H1 (cell line): ENCODE data around the gene LPP. TPM values are rescaled to one million over a fixed set of nuclear protein-coding genes. Genes with fewer than 3 reads are reported as not detected.

ENCODE experiments used
- CTCF ChIA-PET: fragments of 300-600 bp; sonication (Branson Sonifier 250); formaldehyde crosslinking; loops from one replicate; lab custom pipeline; 2021; ENCODE audit not compliant: partially characterized antibody; lab: Charles Lee
- POLR2A ChIA-PET: fragments of 300-600 bp; sonication (Branson Sonifier 250); formaldehyde crosslinking; loops from one replicate; lab custom pipeline; 2021; ENCODE audit warnings: inconsistent platforms; ENCODE audit not compliant: partially characterized antibody; lab: Charles Lee
- DNase-seq, 2 experiments: peaks; one replicate each; pipeline versions ENCODE4 v3.0.0 to v3.0.0-alpha.2; 2010 to 2022; ENCODE audit warnings: low spot score in 2 of 2, low read depth in 1 of 2, mixed read lengths in 1 of 2
- FAIRE-seq: peaks from 2 replicates; lab custom pipeline; 2011; peaks lifted over from hg19 to GRCh38; lab: Jason Lieb, UNC
- H2AFZ ChIP-seq: 2 replicates; pipeline ENCODE4 v1.8.1; 2012; ENCODE audit warnings: low read length, inconsistent platforms
- H2AK5ac ChIP-seq: 2 replicates; pipeline ENCODE4 v1.6.1; 2013; ENCODE audit warnings: low read depth, low read length
- H2BK120ac ChIP-seq: replicated peaks from 2 replicates; pipeline ENCODE3; 2013; ENCODE audit warnings: low read depth, low read length, inconsistent platforms
- H2BK12ac ChIP-seq: 2 replicates; pipeline ENCODE4 v1.6.1; 2013; ENCODE audit warnings: low read depth, low read length
- H2BK15ac ChIP-seq: 2 replicates; pipeline ENCODE4 v1.6.1; 2013; ENCODE audit warnings: low read length
- H2BK20ac ChIP-seq: 2 replicates; pipeline ENCODE4 v1.6.1; 2013; ENCODE audit warnings: low read length
- H2BK5ac ChIP-seq: 2 replicates; pipeline ENCODE4 v1.6.1; 2013; ENCODE audit warnings: low read depth, low read length
- H3K14ac ChIP-seq: 2 replicates; pipeline ENCODE4 v1.6.1; 2013; ENCODE audit warnings: inconsistent platforms; ENCODE audit not compliant: insufficient read length
- H3K18ac ChIP-seq: 2 replicates; pipeline ENCODE4 v1.6.1; 2013; ENCODE audit warnings: low read length; ENCODE audit errors: extremely low read depth
- H3K23ac ChIP-seq: 2 replicates; pipeline ENCODE4 v1.6.1; 2013; ENCODE audit warnings: inconsistent platforms; ENCODE audit not compliant: insufficient read length
- H3K23me2 ChIP-seq: 2 replicates; pipeline ENCODE4 v1.6.1; 2013; ENCODE audit warnings: low read depth, low read length
- H3K27ac ChIP-seq: 2 replicates; pipeline ENCODE4 v1.6.1; 2011; ENCODE audit warnings: low read depth, low read length, inconsistent platforms
- H3K27me3 ChIP-seq, 4 experiments: replicated peaks in 1 of 4; 1 replicate in 1 of 4; 2 replicates in 3 of 4; pipeline versions ENCODE4 v1.6.1 to v1.8.1; 2011 to 2013; ENCODE audit warnings: low read length in 3 of 4, mild to moderate bottlenecking in 3 of 4, inconsistent platforms in 2 of 4, mixed read lengths in 2 of 4, moderate library complexity in 1 of 4; ENCODE audit not compliant: control insufficient read depth in 3 of 4, insufficient read depth in 3 of 4; ENCODE audit errors: extremely low read depth in 1 of 4
- H3K36me3 ChIP-seq, 4 experiments: 2 replicates each; pipeline versions ENCODE4 v1.6.1 to v1.8.1; 2011 to 2013; ENCODE audit warnings: mild to moderate bottlenecking in 4 of 4, low read length in 3 of 4, moderate library complexity in 2 of 4, control low read depth in 1 of 4, inconsistent platforms in 1 of 4; ENCODE audit not compliant: insufficient read depth in 4 of 4, control insufficient read depth in 2 of 4
- H3K4ac ChIP-seq: replicated peaks from 2 replicates; pipeline ENCODE3; 2013; ENCODE audit warnings: low read length, low read depth, mixed read lengths, inconsistent platforms; ENCODE audit not compliant: insufficient read length
- H3K4me1 ChIP-seq, 4 experiments: replicated peaks in 1 of 4; 1 replicate in 1 of 4; 2 replicates in 3 of 4; pipeline versions ENCODE4 v1.6.1 to v1.8.1; 2011 to 2013; ENCODE audit warnings: low read length in 3 of 4, inconsistent platforms in 2 of 4, mixed read lengths in 1 of 4; ENCODE audit not compliant: insufficient read depth in 4 of 4, control insufficient read depth in 3 of 4
- H3K4me2 ChIP-seq, 2 experiments: 2 replicates each; pipeline versions ENCODE4 v1.6.1 to v1.8.1; 2011 to 2013; ENCODE audit warnings: low read depth in 2 of 2, low read length in 2 of 2, control low read depth in 1 of 2, inconsistent platforms in 1 of 2, mild to moderate bottlenecking in 1 of 2; ENCODE audit not compliant: insufficient read depth in 1 of 2
- H3K4me3 ChIP-seq, 4 experiments: fragments of 200-600, 300-600 bp in 1 of 4; sonication (generic), shearing (Covaris generic), sonication (Bioruptor Twin) in 1 of 4; 2 replicates each; pipeline versions ENCODE4 v1.5.1 to v1.8.1; 2011 to 2016; ENCODE audit warnings: low read length in 4 of 4, low read depth in 3 of 4, control low read depth in 2 of 4, inconsistent platforms in 2 of 4, mild to moderate bottlenecking in 2 of 4, mixed read lengths in 1 of 4, moderate library complexity in 1 of 4; ENCODE audit not compliant: insufficient read depth in 2 of 4; ENCODE audit errors: extremely low read depth in 1 of 4
- H3K56ac ChIP-seq: replicated peaks from 2 replicates; pipeline ENCODE3; 2013; ENCODE audit warnings: low read depth, mild to moderate bottlenecking, mixed read lengths, low read length, inconsistent platforms; ENCODE audit not compliant: insufficient read length
- H3K79me1 ChIP-seq: 2 replicates; pipeline ENCODE4 v1.6.1; 2013; ENCODE audit warnings: low read depth, low read length, control low read depth
- H3K79me2 ChIP-seq, 2 experiments: 2 replicates each; pipeline versions ENCODE4 v1.6.1 to v1.8.1; 2012 to 2013; ENCODE audit warnings: low read length in 2 of 2, mild to moderate bottlenecking in 2 of 2, inconsistent platforms in 1 of 2; ENCODE audit not compliant: insufficient read depth in 2 of 2, control insufficient read depth in 1 of 2
- H3K9ac ChIP-seq, 4 experiments: replicated peaks in 1 of 4; 1 replicate in 1 of 4; 2 replicates in 3 of 4; pipeline versions ENCODE4 v1.6.1 to v1.8.1; 2011 to 2013; ENCODE audit warnings: low read depth in 3 of 4, low read length in 3 of 4, control low read depth in 2 of 4, mild to moderate bottlenecking in 2 of 4, moderate library complexity in 2 of 4, inconsistent platforms in 1 of 4; ENCODE audit errors: extremely low read depth in 1 of 4
- H3K9me3 ChIP-seq, 2 experiments: 2 replicates each; pipeline versions ENCODE4 v1.6.1 to v1.8.1; 2012 to 2013; ENCODE audit warnings: mild to moderate bottlenecking in 2 of 2, moderate library complexity in 2 of 2, control low read depth in 1 of 2, inconsistent platforms in 1 of 2, low read depth in 1 of 2, low read length in 1 of 2, mixed read lengths in 1 of 2; ENCODE audit not compliant: insufficient read depth in 2 of 2
- H4K20me1 ChIP-seq, 2 experiments: replicated peaks in 1 of 2; 2 replicates each; pipeline versions ENCODE3 to v1.8.1; 2011 to 2013; ENCODE audit warnings: inconsistent platforms in 2 of 2, low read length in 2 of 2, mild to moderate bottlenecking in 1 of 2; ENCODE audit not compliant: insufficient read depth in 2 of 2, control insufficient read depth in 1 of 2
- H4K5ac ChIP-seq: 2 replicates; pipeline ENCODE4 v1.6.1; 2013; ENCODE audit warnings: low read length, low read depth, mixed read lengths, inconsistent platforms; ENCODE audit not compliant: insufficient read length
- H4K8ac ChIP-seq: 2 replicates; pipeline ENCODE4 v1.8.0; 2013; ENCODE audit warnings: mild to moderate bottlenecking, moderate library complexity, low read length, inconsistent platforms; ENCODE audit not compliant: insufficient read depth; ENCODE audit errors: extremely low read depth
- H4K91ac ChIP-seq: replicated peaks from 2 replicates; pipeline ENCODE3; 2013; ENCODE audit warnings: low read length, mixed read lengths, inconsistent platforms; ENCODE audit not compliant: insufficient read length
- BRCA1 ChIP-seq: IDR thresholded peaks from 2 replicates; pipeline ENCODE4 v1.6.1; 2012; ENCODE audit warnings: low read depth, low read length, improper control_type of control experiment
- CBX5 ChIP-seq: fragments of 300-800, 300-1000 bp; sonication (generic); IDR thresholded peaks from 2 replicates; pipeline ENCODE4 v1.7.1; 2016; ENCODE audit warnings: antibody characterized with exemption, low read length, low read depth
- CEBPB ChIP-seq: IDR thresholded peaks from 2 replicates; pipeline ENCODE4 v1.6.1; 2012; ENCODE audit warnings: low read depth, low read length
- JUN ChIP-seq: IDR thresholded peaks from 2 replicates; pipeline ENCODE4 v1.6.1; 2011; ENCODE audit warnings: low read depth, mild to moderate bottlenecking, improper control_type of control experiment, low read length
- KDM4A ChIP-seq: IDR thresholded peaks from one replicate; pipeline ENCODE4 v1.7.1; 2012; ENCODE audit warnings: low read depth, mild to moderate bottlenecking, moderate library complexity, low read length, inconsistent platforms; ENCODE audit not compliant: severe bottlenecking
- NANOG ChIP-seq: IDR thresholded peaks from 2 replicates; pipeline ENCODE4 v1.6.1; 2011; ENCODE audit warnings: low read length, low read depth, mild to moderate bottlenecking, inconsistent platforms; ENCODE audit not compliant: insufficient read depth, poor library complexity, severe bottlenecking
- RAD21 ChIP-seq, 2 experiments: IDR thresholded peaks in 1 of 2; conservative IDR thresholded peaks in 1 of 2; 2 replicates each; pipeline ENCODE4 v1.6.1; 2011; ENCODE audit warnings: low read depth in 2 of 2, low read length in 2 of 2, improper control_type of control experiment in 1 of 2, inconsistent platforms in 1 of 2, mild to moderate bottlenecking in 1 of 2, moderate library complexity in 1 of 2
- RBBP5 ChIP-seq: IDR thresholded peaks from 2 replicates; pipeline ENCODE4 v1.7.1; 2012; ENCODE audit warnings: low read depth, mild to moderate bottlenecking, inconsistent platforms, low read length, moderate library complexity, borderline replicate concordance
- RNF2 ChIP-seq: fragments of 200-900, 300-1000 bp; sonication (generic); IDR thresholded peaks from 2 replicates; pipeline ENCODE4 v1.7.1; 2016; ENCODE audit warnings: borderline replicate concordance, low read depth, mild to moderate bottlenecking, antibody characterized with exemption, low read length; ENCODE audit not compliant: poor library complexity, severe bottlenecking; ENCODE audit errors: missing control alignments
- RXRA ChIP-seq: IDR thresholded peaks from 2 replicates; pipeline ENCODE4 v1.6.1; 2011; ENCODE audit warnings: low read depth, mild to moderate bottlenecking, low read length, moderate library complexity; ENCODE audit not compliant: insufficient read depth
- SIX5 ChIP-seq: IDR thresholded peaks from 2 replicates; pipeline ENCODE4 v1.6.1; 2011; ENCODE audit warnings: mild to moderate bottlenecking, low read depth, low read length
- TCF12 ChIP-seq: IDR thresholded peaks from 2 replicates; pipeline ENCODE4 v1.6.1; 2011; ENCODE audit warnings: low read depth, mild to moderate bottlenecking, low read length
- USF2 ChIP-seq: IDR thresholded peaks from 2 replicates; pipeline ENCODE4 v1.6.1; 2011; ENCODE audit warnings: low read length, improper control_type of control experiment
- WGBS, 2 experiments: shearing (Covaris generic) in 1 of 2; methylation state at CpG; one replicate each; pipeline versions ENCODE4 v1.1.6 to v1.1.7; 2013 to 2015; ENCODE audit warnings: low lambda C conversion rate in 2 of 2, mixed read lengths in 2 of 2, inconsistent platforms in 1 of 2, low coverage in 1 of 2, missing lambda C conversion rate in 1 of 2; ENCODE audit not compliant: insufficient replicate concordance in 2 of 2, insufficient coverage in 1 of 2, insufficient read length in 1 of 2; ENCODE audit errors: extremely low coverage in 1 of 2, missing lambda C conversion rate in 1 of 2; 5-methylcytosine and 5-hydroxymethylcytosine counted together
- polyA plus RNA-seq, 7 experiments: library from polyadenylated mRNA; depleted of rRNA in 3 of 7; stranded (reverse) in 5 of 7; unstranded in 2 of 7; fragments of >200 nt in 5 of 7; fragments of 200-250 nt in 2 of 7; gene quantifications; 1 replicate in 5 of 7; 2 replicates in 1 of 7; 4 replicates in 1 of 7; pipeline versions ENCODE4 v1.2.1 to v1.2.3, GENCODE V29; 2011 to 2013; ENCODE audit warnings: missing spikeins in 2 of 7, mixed read lengths in 2 of 7
- total RNA-seq: library from RNA; stranded (reverse); fragmentation: NEBNext Ultra II Directional; extraction: Animal tissue kit (Norgen Biotek cat#: 25700); gene quantifications from 2 replicates; pipeline ENCODE4 v1.2.1, GENCODE V29; 2021

Gene LPP
- total and polyA plus RNA-seq, 2 of the 8 experiments (the other 6 are each of a cell fraction or from before 2014, with no cell fraction given), result 10.0 to 53.3 TPM

DNA sequence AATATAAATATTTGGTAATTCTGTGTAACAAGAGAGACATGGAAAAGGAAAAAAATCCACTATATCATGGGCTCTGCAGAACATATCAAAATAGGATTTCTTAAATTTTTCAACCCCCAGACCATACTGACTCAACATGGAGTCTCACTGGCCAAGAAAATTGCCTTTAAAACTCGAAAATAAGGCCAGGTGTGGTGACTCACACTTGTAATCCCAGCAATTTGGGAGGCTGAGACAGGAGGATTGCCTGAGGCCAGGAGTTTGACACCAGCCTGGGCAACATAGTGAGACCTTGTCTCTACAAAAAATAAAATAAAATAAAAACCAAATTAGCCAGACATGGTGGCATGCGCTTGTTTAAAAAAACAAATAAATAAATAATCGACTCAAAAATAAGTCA lies 723.4 kb downstream of the LPP start:
- Histone ChIP-seq H2BK5ac (no peak overlapping the region), H4K91ac (no peak overlapping the region), H3K23me2 (no peaks in the 10 kb centered on the region), H4K20me1 (no peaks in the 10 kb centered on the region), H2BK20ac (no peak overlapping the region), H3K4ac (no peak overlapping the region), H3K27ac (no peak overlapping the region), H3K79me2 (no peaks in the 10 kb centered on the region), H3K14ac (no peak overlapping the region), H3K4me1 (no peaks in the 10 kb centered on the region), H3K23ac (no peak overlapping the region), H3K4me2 (no peak overlapping the region), H3K36me3 (peaks cover 0 to 1% (median 0%) of the 10 kb centered on the region in 4 experiments; a peak in 1 of 8 replicates), H3K56ac (no peak overlapping the region), H2BK12ac (no peak overlapping the region), H2BK15ac (no peak overlapping the region), H2AFZ (no peak overlapping the region), H3K9me3 (no peaks in the 10 kb centered on the region), H3K9ac (no peak overlapping the region), H3K27me3 (no peaks in the 10 kb centered on the region), H2BK120ac (no peak overlapping the region), H2AK5ac (no peak overlapping the region), H3K79me1 (no peaks in the 10 kb centered on the region), H4K8ac (no peak overlapping the region), H3K18ac (no peak overlapping the region), H4K5ac (no peak overlapping the region), H3K4me3 (no peak overlapping the region)
- FAIRE-seq, result no peak
- ChIA-PET CTCF (no interaction called here), POLR2A (no interaction called here)
- WGBS, 2 experiments, result 86% methylated on average over 3 of the region's 3 CpGs; no CpG with 5 or more reads in 1 of the 2 experiments
- no peak for DNase-seq
- TF ChIP-seq CBX5 (no peak), KDM4A (no peak), RNF2 (no peak), USF2 (no peak), JUN (no peak), SIX5 (no peak), NANOG (no peak), RXRA (no peak), RBBP5 (no peak), TCF12 (no peak), BRCA1 (no peak), CEBPB (no peak), RAD21 (IDR thresholded peaks at IDR 0.05 in 1 of 2, conservative IDR thresholded peaks at IDR 0.05 in 1 of 2; ENCODE audit: low read depth in 2 of 2, low read length in 2 of 2) (no peak)
